A549 (cell line): ENCODE data around the gene SLC13A2. TPM values are rescaled to one million over a fixed set of nuclear protein-coding genes. Genes with fewer than 3 reads are reported as not detected.

ENCODE experiments used
- ATAC-seq, 2 experiments: fragments of 200-7000 bp in 1 of 2; fragments of >200 bp in 1 of 2; cut with Nextera tagmentation in 1 of 2; cut with Tn5 transposase in 1 of 2; 3 replicates each; pipeline versions ENCODE4 v1.8.0 to v1.9.1; 2018 to 2020; ENCODE audit warnings: mild to moderate bottlenecking in 1 of 2, moderate library complexity in 1 of 2
- CTCF ChIA-PET: fragments of 300-600 bp; sonication (Branson Sonifier 250); formaldehyde crosslinking; extraction: SDS; loops from one replicate; lab custom pipeline; 2021; ENCODE audit warnings: antibody characterized with exemption, inconsistent platforms; lab: Yijun Ruan, JAX
- POLR2A ChIA-PET: fragments of 350-600 bp; formaldehyde crosslinking; extraction: SDS; loops from one replicate; lab custom pipeline; 2021; ENCODE audit warnings: antibody characterized with exemption, inconsistent platforms; lab: Yijun Ruan, JAX
- DNase-seq, 2 experiments: peaks; one replicate each; pipeline versions ENCODE4 v3.0.0 to v3.0.0-alpha.2; 2011 to 2016; ENCODE audit warnings: low read depth in 1 of 2, low spot score in 1 of 2
- FAIRE-seq: peaks from 2 replicates; lab custom pipeline; 2011; peaks lifted over from hg19 to GRCh38; lab: Jason Lieb, UNC
- H3K27ac ChIP-seq, 2 experiments: fragments of >200 bp; sonication (Bioruptor Twin); formaldehyde crosslinking; 3 replicates each; pipeline ENCODE4 v1.5.1; 2016 to 2017
- H3K4me1 ChIP-seq: fragments of >200 bp; sonication (Bioruptor Twin); formaldehyde crosslinking; 3 replicates; pipeline ENCODE4 v1.6.1; 2016
- H3K4me2 ChIP-seq: fragments of >200 bp; sonication (Bioruptor Twin); formaldehyde crosslinking; 3 replicates; pipeline ENCODE4 v1.6.1; 2016
- H3K4me3 ChIP-seq: fragments of >200 bp; sonication (Bioruptor Twin); formaldehyde crosslinking; 3 replicates; pipeline ENCODE4 v1.5.1; 2016
- H3K9me3 ChIP-seq: fragments of >200 bp; sonication (Bioruptor Twin); formaldehyde crosslinking; 3 replicates; pipeline ENCODE4 v1.6.1; 2016
- BHLHE40 ChIP-seq: IDR thresholded peaks from 2 replicates; pipeline ENCODE4 v1.6.1; 2012; ENCODE audit warnings: low read depth, low read length, inconsistent platforms
- CBX8 ChIP-seq: fragments of 200-600 bp; sonication (generic); IDR thresholded peaks from 2 replicates; pipeline ENCODE4 v1.6.1; 2016
- CEBPB ChIP-seq, 2 experiments: fragments of >200 bp in 1 of 2; sonication (Bioruptor Twin) in 1 of 2; formaldehyde crosslinking in 1 of 2; IDR thresholded peaks; 2 replicates each; pipeline ENCODE4 v1.6.1; 2012 to 2016
- GATA3 ChIP-seq: IDR thresholded peaks from 2 replicates; pipeline ENCODE4 v1.6.1; 2012; ENCODE audit warnings: borderline replicate concordance
- HEYL ChIP-seq: fragments of 250-450 bp; sonication (Bioruptor Pico); IDR thresholded peaks from 2 replicates; pipeline ENCODE4 v1.8.0; 2021; ENCODE audit warnings: mild to moderate bottlenecking, moderate library complexity
- HOXA7 ChIP-seq: fragments of 250-450 bp; sonication (Bioruptor Pico); IDR thresholded peaks from 2 replicates; pipeline ENCODE4 v1.5.0; 2020; ENCODE audit warnings: mild to moderate bottlenecking, moderate library complexity
- JUN ChIP-seq, 2 experiments: fragments of >200 bp; sonication (Bioruptor Twin); formaldehyde crosslinking; IDR thresholded peaks; 2 replicates in 1 of 2; 3 replicates in 1 of 2; pipeline ENCODE4 v1.6.1; 2016 to 2017
- MAFK ChIP-seq: fragments of 450-650 bp; IDR thresholded peaks from 2 replicates; pipeline ENCODE4 v1.6.1; 2014; ENCODE audit not compliant: partially characterized antibody
- MAZ ChIP-seq: fragments of 150-350 bp; IDR thresholded peaks from 2 replicates; pipeline ENCODE4 v1.6.1; 2014; ENCODE audit warnings: antibody characterized with exemption, low read depth, low read length, borderline replicate concordance
- NFE2L2 ChIP-seq: fragments of 150-350 bp; conservative IDR thresholded peaks from 2 replicates; pipeline ENCODE4 v1.6.1; 2014; ENCODE audit warnings: low read length
- POLR2A ChIP-seq: IDR thresholded peaks from 2 replicates; pipeline ENCODE4 v1.6.1; 2012; ENCODE audit warnings: mild to moderate bottlenecking, low read length
- POLR2AphosphoS2 ChIP-seq: conservative IDR thresholded peaks from 2 replicates; pipeline ENCODE4 v1.6.1; 2012; ENCODE audit warnings: low read length, improper control_type of control experiment, inconsistent platforms
- RFX5 ChIP-seq: fragments of 450-650 bp; IDR thresholded peaks from 2 replicates; pipeline ENCODE4 v1.7.1; 2014; ENCODE audit warnings: antibody characterized with exemption, mild to moderate bottlenecking, moderate library complexity
- SREBF2 ChIP-seq: fragments of 450-650 bp; IDR thresholded peaks from 2 replicates; pipeline ENCODE4 v1.6.1; 2014; ENCODE audit warnings: mild to moderate bottlenecking, moderate library complexity
- TP53 ChIP-seq: fragments of 250-450 bp; sonication (Bioruptor Pico); IDR thresholded peaks from 2 replicates; pipeline ENCODE4 v1.5.0; 2021; ENCODE audit warnings: mild to moderate bottlenecking, moderate library complexity
- ZNF302 ChIP-seq: fragments of 250-450 bp; sonication (Bioruptor Pico); IDR thresholded peaks from 2 replicates; pipeline ENCODE4 v1.9.0; 2021; ENCODE audit warnings: inconsistent platforms, mild to moderate bottlenecking, moderate library complexity
- WGBS: methylation state at CpG from one replicate; pipeline ENCODE4 v1.1.6; 2017; ENCODE audit errors: missing lambda C conversion rate; 5-methylcytosine and 5-hydroxymethylcytosine counted together
- polyA plus RNA-seq, 4 experiments: library from polyadenylated mRNA; depleted of rRNA in 3 of 4; stranded (reverse); fragments of >200 nt; fragmentation: RNase III in 1 of 4; extraction: RNeasy Plus Mini Kit Qiagen cat#74134 plus additional on column Dnase treatment in 1 of 4; gene quantifications; 2 replicates in 3 of 4; 3 replicates in 1 of 4; pipeline ENCODE4 v1.2.3, GENCODE V29; 2011 to 2017
- TF ChIP-seq, protein P1 (sequence below): fragments of 250-450 bp; sonication (Bioruptor Pico); IDR thresholded peaks from 2 replicates; pipeline ENCODE4 v1.5.0; 2021; ENCODE audit warnings: mild to moderate bottlenecking, moderate library complexity, borderline replicate concordance
- TF ChIP-seq, protein P2 (sequence below): fragments of 200-600 bp; sonication (generic); IDR thresholded peaks from 2 replicates; pipeline ENCODE4 v1.6.1; 2016; ENCODE audit warnings: antibody characterized with exemption, mild to moderate bottlenecking, moderate library complexity
- TF ChIP-seq, protein P3 (sequence below): fragments of 250-450 bp; sonication (Bioruptor Pico); IDR thresholded peaks from 2 replicates; pipeline ENCODE4 v1.5.0; 2020; ENCODE audit warnings: low read depth, mild to moderate bottlenecking, moderate library complexity
- TF ChIP-seq, protein P4 (sequence below): fragments of 150-350 bp; IDR thresholded peaks from 2 replicates; pipeline ENCODE4 v1.6.1; 2014; ENCODE audit warnings: low read depth, mild to moderate bottlenecking, low read length
- TF ChIP-seq, protein P5 (sequence below): fragments of >200 bp; sonication (Bioruptor Twin); formaldehyde crosslinking; IDR thresholded peaks from 3 replicates; pipeline ENCODE4 v1.6.1; 2016

Gene SLC13A2
- polyA plus RNA-seq, 2 of the 4 experiments (the other 2 are of a cell fraction), result 0.06 TPM; not detected in 1

DNA sequence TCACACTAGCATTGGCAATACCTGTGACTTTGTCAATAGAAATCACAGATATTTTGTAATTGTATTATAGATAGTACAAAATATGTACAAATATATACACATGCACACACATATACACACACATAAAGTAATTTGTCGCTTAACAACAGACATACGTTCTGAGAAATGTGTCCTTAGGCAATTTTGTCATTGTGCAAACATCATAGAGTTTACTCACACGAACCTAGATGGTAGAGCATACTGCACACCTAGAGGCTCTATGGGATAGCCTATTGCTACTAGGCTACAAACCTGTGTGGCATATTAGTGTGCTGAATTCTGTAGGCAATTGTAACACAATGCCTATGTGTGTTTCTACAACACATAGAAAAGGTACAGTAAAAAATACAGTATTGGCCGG, 68.0 kb downstream of the SLC13A2 start:
- 47% methylated on average over 4 of the region's 4 CpGs for WGBS
- CTCF ChIA-PET, result interaction anchor here (0.6 to 11.5 kb wide), 21 partner anchors 9 to 408 kb away, joined by 3 to 317 read pairs (median 4); partner anchors contain the start of gene FOXN1
- TF ChIP-seq POLR2A (no peak), CBX8 (no peak), RFX5 (no peak), ZNF302 (CRISPR knock-in tag) (no peak), JUN (IDR thresholded peaks at IDR 0.05) (no peak), SREBF2 (no peak), MAZ (no peak), BHLHE40 (no peak), MAFK (no peak), TP53 (CRISPR knock-in tag) (no peak), HEYL (CRISPR knock-in tag) (no peak)
- TF ChIP-seq, protein P1, sequence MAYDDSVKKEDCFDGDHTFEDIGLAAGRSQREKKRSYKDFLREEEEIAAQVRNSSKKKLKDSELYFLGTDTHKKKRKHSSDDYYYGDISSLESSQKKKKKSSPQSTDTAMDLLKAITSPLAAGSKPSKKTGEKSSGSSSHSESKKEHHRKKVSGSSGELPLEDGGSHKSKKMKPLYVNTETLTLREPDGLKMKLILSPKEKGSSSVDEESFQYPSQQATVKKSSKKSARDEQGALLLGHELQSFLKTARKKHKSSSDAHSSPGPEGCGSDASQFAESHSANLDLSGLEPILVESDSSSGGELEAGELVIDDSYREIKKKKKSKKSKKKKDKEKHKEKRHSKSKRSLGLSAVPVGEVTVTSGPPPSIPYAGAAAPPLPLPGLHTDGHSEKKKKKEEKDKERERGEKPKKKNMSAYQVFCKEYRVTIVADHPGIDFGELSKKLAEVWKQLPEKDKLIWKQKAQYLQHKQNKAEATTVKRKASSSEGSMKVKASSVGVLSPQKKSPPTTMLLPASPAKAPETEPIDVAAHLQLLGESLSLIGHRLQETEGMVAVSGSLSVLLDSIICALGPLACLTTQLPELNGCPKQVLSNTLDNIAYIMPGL (CRISPR knock-in tag), result no peak
- TF ChIP-seq, protein P2, sequence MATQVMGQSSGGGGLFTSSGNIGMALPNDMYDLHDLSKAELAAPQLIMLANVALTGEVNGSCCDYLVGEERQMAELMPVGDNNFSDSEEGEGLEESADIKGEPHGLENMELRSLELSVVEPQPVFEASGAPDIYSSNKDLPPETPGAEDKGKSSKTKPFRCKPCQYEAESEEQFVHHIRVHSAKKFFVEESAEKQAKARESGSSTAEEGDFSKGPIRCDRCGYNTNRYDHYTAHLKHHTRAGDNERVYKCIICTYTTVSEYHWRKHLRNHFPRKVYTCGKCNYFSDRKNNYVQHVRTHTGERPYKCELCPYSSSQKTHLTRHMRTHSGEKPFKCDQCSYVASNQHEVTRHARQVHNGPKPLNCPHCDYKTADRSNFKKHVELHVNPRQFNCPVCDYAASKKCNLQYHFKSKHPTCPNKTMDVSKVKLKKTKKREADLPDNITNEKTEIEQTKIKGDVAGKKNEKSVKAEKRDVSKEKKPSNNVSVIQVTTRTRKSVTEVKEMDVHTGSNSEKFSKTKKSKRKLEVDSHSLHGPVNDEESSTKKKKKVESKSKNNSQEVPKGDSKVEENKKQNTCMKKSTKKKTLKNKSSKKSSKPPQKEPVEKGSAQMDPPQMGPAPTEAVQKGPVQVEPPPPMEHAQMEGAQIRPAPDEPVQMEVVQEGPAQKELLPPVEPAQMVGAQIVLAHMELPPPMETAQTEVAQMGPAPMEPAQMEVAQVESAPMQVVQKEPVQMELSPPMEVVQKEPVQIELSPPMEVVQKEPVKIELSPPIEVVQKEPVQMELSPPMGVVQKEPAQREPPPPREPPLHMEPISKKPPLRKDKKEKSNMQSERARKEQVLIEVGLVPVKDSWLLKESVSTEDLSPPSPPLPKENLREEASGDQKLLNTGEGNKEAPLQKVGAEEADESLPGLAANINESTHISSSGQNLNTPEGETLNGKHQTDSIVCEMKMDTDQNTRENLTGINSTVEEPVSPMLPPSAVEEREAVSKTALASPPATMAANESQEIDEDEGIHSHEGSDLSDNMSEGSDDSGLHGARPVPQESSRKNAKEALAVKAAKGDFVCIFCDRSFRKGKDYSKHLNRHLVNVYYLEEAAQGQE, result no peak
- TF ChIP-seq, protein P3, sequence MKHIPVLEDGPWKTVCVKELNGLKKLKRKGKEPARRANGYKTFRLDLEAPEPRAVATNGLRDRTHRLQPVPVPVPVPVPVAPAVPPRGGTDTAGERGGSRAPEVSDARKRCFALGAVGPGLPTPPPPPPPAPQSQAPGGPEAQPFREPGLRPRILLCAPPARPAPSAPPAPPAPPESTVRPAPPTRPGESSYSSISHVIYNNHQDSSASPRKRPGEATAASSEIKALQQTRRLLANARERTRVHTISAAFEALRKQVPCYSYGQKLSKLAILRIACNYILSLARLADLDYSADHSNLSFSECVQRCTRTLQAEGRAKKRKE (CRISPR knock-in tag), result no peak
- Histone ChIP-seq H3K9me3 (no peaks in the 10 kb centered on the region), H3K4me3 (no peak overlapping the region), H3K27ac (no peak overlapping the region), H3K4me2 (no peak overlapping the region), H3K4me1 (no peaks in the 10 kb centered on the region)
- no peak for FAIRE-seq
- POLR2A ChIA-PET, result no interaction called here
- no peak for DNase-seq
- no peak for ATAC-seq

DNA sequence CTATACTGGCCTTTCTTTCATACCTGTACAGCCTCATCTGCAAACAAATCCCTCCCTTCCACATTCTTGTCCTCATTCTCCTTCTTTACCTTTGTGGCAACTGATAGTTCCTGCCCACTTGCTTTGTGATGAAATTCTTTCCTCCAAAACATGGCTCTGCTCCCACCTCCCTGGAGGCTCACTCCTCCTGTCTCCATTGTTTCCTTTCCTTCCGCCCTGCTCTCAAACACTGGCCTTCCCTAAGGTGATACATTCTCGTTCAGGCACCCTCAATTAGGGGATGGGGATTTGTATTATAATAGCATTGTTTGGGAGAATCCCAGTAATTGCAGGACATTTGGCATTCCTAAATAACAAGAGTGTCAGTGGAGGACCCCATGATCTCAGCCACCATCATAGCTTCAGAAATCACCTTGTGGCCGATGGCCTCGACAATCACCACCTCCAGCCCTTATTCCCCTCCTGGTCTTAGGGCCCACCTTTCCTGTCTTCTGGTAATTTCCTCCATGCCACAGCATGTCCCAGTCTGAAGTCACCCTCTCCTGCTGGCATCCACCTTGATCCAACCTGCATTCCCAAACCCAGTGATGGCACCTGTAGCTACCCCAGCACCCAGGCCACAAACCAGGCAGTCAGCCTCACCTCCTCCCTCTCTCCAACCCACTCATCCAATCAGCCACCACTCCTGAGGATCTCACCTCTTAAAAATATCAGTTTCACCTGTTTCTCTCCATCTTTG, 71.1 kb downstream of the SLC13A2 start:
- Histone ChIP-seq H3K4me2 (no peak overlapping the region), H3K27ac (no peak overlapping the region), H3K4me1 (no peaks in the 10 kb centered on the region), H3K4me3 (no peak overlapping the region), H3K9me3 (no peaks in the 10 kb centered on the region)
- DNase-seq (no peak), FAIRE-seq (no peak), ATAC-seq (no peak)
- ChIA-PET POLR2A (no interaction called here), CTCF (interaction anchor here (0.6 to 12.8 kb wide), 6 partner anchors 10 to 598 kb away, joined by 3 to 188 read pairs (median 3); no protein-coding TSS in a partner anchor)
- WGBS, result 67% methylated on average over 4 of the region's 4 CpGs
- TF ChIP-seq BHLHE40, result no peak
- TF ChIP-seq, protein P2, result no peak
- TF ChIP-seq, protein P1 (CRISPR knock-in tag), result no peak
- TF ChIP-seq HOXA7, result no peak
- TF ChIP-seq, protein P4, sequence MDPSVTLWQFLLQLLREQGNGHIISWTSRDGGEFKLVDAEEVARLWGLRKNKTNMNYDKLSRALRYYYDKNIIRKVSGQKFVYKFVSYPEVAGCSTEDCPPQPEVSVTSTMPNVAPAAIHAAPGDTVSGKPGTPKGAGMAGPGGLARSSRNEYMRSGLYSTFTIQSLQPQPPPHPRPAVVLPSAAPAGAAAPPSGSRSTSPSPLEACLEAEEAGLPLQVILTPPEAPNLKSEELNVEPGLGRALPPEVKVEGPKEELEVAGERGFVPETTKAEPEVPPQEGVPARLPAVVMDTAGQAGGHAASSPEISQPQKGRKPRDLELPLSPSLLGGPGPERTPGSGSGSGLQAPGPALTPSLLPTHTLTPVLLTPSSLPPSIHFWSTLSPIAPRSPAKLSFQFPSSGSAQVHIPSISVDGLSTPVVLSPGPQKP, result no peak
- TF ChIP-seq, protein P5, sequence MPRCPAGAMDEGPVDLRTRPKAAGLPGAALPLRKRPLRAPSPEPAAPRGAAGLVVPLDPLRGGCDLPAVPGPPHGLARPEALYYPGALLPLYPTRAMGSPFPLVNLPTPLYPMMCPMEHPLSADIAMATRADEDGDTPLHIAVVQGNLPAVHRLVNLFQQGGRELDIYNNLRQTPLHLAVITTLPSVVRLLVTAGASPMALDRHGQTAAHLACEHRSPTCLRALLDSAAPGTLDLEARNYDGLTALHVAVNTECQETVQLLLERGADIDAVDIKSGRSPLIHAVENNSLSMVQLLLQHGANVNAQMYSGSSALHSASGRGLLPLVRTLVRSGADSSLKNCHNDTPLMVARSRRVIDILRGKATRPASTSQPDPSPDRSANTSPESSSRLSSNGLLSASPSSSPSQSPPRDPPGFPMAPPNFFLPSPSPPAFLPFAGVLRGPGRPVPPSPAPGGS, result no peak
- no peak for TF ChIP-seq CBX8
- TF ChIP-seq NFE2L2, result no peak
- no peak for TF ChIP-seq POLR2AphosphoS2
- TF ChIP-seq GATA3, result no peak
- TF ChIP-seq CEBPB (IDR thresholded peaks at IDR 0.05), result no peak
